GM19351 (cell line): ENCODE data around the gene SLFN14.
"Not testable (repeated sequence)": the region's sequence is repeated elsewhere in the genome, so short reads cannot be mapped to it uniquely, and the experiment has no call there.

Experiments used
- ATAC-seq: cut with Tn5 transposase; IDR thresholded peaks from one replicate; pipeline ENCODE4 v1.9.1; 2021; ENCODE audit warnings: mild to moderate bottlenecking, moderate library complexity; ENCODE audit not compliant: unreplicated experiment

The SLFN14 gene

DNA sequence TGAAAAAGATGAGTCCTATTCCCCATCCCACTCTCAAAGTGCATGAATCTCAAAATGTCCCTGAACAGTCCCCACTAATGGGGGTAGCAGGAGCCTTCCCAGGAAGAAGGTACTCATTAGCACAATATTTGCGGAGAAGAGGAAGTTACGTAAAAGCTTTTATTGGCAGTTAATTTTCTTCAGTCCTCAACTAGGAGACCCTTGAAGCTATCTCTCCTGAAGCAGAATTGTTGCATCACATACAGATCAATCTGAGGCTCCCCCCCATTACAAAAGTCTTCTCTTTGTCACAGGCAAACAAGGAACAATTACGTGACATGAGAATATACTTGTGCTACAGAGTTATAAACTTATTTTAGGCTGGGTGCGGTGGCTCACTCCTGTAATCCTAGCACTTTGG, 37.3 kb downstream of the SLFN14 start:
- no peak for ATAC-seq

- ATAC-seq = not testable (repeated sequence)
These were observed 38.9 kb downstream of the SLFN14 start for GRCh38 chr17:35521654-35522256.

GRCh38 chr17:35521150-35521549, 39.5 kb downstream of the SLFN14 start:
- ATAC-seq = no peak

DNA sequence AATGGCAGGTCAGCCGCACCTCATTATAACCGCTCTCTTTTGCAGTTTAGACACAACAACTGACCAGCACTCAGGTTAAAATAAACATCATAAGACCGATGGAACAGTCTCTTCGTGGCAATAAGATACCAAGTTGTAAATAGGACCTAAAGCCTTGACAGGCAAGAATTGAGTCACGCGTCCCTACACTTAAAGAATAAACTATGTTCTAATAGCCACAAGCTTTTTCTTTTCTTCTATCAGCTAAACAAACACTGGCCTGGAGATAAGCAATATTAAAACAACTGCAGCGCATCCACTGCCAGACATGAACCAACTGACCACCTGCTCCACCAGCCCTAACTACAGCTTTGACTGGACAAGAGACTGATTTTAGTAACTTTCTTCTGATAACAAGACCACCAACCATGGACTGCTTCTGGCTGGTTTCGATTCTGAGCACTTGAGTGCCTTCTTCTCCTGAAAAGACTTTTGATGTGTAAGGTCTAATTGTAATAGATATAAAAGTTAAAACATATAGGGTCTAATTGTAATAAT, 40.6 kb downstream of the SLFN14 start:
- ATAC-seq = no peak

DNA sequence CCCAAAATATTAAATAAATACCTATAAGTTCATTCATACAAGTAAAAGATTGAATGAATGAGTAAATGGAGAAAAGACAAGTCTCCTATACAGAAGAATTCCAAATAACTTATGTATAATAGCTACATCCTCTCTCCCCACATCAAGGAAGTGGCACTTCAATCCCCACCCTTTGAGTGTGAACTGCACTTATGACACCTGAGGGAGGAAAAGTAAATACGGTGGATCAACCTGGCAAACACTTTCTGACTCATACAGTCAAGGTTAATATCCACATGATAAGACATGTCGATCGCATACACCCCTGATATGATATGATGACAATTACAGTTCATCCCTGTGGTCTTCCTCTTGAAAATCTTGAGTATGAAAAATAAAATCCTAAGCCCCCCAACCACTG, 41.2 kb downstream of the SLFN14 start:
- ATAC-seq = no peak

- not testable (repeated sequence) for ATAC-seq
These were observed 42.2 kb downstream of the SLFN14 start for GRCh38 chr17:35518431-35518830.

DNA sequence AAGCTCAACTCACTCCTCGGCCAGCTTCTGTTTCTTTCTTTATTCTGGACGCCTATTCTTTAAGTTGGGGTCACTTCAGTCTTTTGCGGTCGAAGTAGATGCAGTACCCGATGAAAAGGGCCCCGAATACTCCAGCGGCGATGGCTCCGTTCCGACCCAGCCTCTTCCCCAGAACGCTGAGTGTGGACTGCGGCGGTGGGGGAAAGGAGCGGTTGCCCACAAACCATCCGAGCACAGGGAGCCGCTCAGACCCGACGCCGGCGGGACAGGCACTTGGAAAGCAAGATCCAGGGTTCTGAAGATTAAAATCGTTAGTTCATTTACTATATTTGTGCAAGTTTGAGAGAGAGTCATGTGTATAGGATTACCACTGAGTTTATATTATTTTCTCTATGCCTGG, 45.6 kb downstream of the SLFN14 start:
- no peak for ATAC-seq

DNA sequence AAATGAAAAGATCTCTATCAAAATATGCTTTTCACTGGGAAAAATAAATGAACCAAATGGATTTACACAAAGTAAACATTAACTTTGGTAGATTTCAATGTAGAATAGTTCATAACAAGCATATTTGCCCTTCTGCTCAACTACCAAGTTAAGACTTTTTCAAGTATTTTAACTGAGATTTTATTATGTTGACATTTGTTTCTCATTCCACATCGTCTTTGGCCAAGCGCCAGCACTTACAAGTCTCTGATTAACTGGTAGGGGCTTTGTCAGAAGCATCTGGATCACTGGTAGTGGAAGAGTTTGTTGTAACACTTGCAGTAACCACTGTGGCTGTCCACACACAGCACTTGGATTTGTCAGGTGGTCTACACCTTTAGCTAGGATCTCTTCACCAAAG, 46.1 kb downstream of the SLFN14 start:
- no peak for ATAC-seq
